OCI-LY7 (cell line): ENCODE data around the gene SALL1. TPM values are rescaled to one million over a fixed set of nuclear protein-coding genes. Genes with fewer than 3 reads are reported as not detected.

Experiments used
- BruUV-seq: library from RNA; stranded (reverse); fragments of 400-500 nt; replicated peaks from 2 replicates; lab custom pipeline; 2021; lab: Mats Ljungman, UMichigan
- CTCF ChIA-PET: fragments of 300-600 bp; sonication (Branson Sonifier 250); formaldehyde crosslinking; loops from one replicate; lab custom pipeline; 2022; ENCODE audit warnings: antibody characterized with exemption; ENCODE audit not compliant: unreplicated experiment; lab: Charles Lee
- POLR2A ChIA-PET: fragments of 300-600 bp; sonication (Branson Sonifier 250); formaldehyde crosslinking; loops from one replicate; lab custom pipeline; 2022; ENCODE audit warnings: antibody characterized with exemption; lab: Charles Lee
- DNase-seq: peaks from one replicate; pipeline ENCODE4 v3.0.0-alpha.2; 2015; ENCODE audit warnings: low spot score
- H2AFZ ChIP-seq: fragments of 200-600 bp; sonication (generic), shearing (Covaris generic); 2 replicates; pipeline ENCODE4 v1.6.1; 2014; ENCODE audit warnings: mild to moderate bottlenecking, antibody characterized with exemption, low read length, moderate library complexity
- H3K27ac ChIP-seq: fragments of 200-600 bp; sonication (generic); 2 replicates; pipeline ENCODE4 v1.5.1; 2014; ENCODE audit warnings: mixed run types, low read depth, mild to moderate bottlenecking, moderate library complexity, low read length, inconsistent platforms; ENCODE audit not compliant: poor library complexity, severe bottlenecking
- H3K36me3 ChIP-seq: fragments of 200-600 bp; sonication (generic); 2 replicates; pipeline ENCODE4 v1.6.1; 2014; ENCODE audit warnings: mild to moderate bottlenecking, antibody characterized with exemption, low read length, moderate library complexity, mixed read lengths; ENCODE audit not compliant: insufficient read depth
- H3K4me1 ChIP-seq: fragments of 200-600 bp; sonication (generic); 2 replicates; pipeline ENCODE4 v1.5.1; 2014; ENCODE audit warnings: mild to moderate bottlenecking, low read length; ENCODE audit not compliant: insufficient read depth, poor library complexity, severe bottlenecking
- H3K4me2 ChIP-seq: fragments of 200-600 bp; sonication (generic); 2 replicates; pipeline ENCODE4 v1.6.1; 2014; ENCODE audit warnings: mild to moderate bottlenecking, low read length
- H3K4me3 ChIP-seq: fragments of 200-600 bp; sonication (generic); 2 replicates; pipeline ENCODE4 v1.5.1; 2014; ENCODE audit warnings: mild to moderate bottlenecking, low read depth, low read length; ENCODE audit not compliant: poor library complexity, severe bottlenecking
- H3K79me2 ChIP-seq: fragments of 200-600 bp; sonication (generic); 2 replicates; pipeline ENCODE4 v1.6.1; 2016; ENCODE audit warnings: low read depth, mild to moderate bottlenecking, low read length, moderate library complexity, mixed read lengths; ENCODE audit not compliant: insufficient read depth
- H3K9me2 ChIP-seq: fragments of 200-600 bp; sonication (generic); 2 replicates; pipeline ENCODE4 v1.6.1; 2016; ENCODE audit warnings: mild to moderate bottlenecking, low read length, mixed read lengths; ENCODE audit not compliant: insufficient read depth
- H3K9me3 ChIP-seq: fragments of 200-600 bp; sonication (generic); 2 replicates; pipeline ENCODE4 v1.6.1; 2014; ENCODE audit warnings: mild to moderate bottlenecking, mixed run types, low read length, mixed read lengths
- H4K20me1 ChIP-seq: fragments of 200-600 bp; sonication (generic); 2 replicates; pipeline ENCODE4 v1.6.1; 2014; ENCODE audit warnings: mild to moderate bottlenecking, antibody characterized with exemption, low read length, moderate library complexity, mixed read lengths; ENCODE audit not compliant: insufficient read depth
- CTCF ChIP-seq: fragments of 200-600 bp; sonication (generic); conservative IDR thresholded peaks from 2 replicates; pipeline ENCODE4 v1.5.1; 2014; ENCODE audit warnings: mild to moderate bottlenecking, antibody characterized with exemption, low read length, moderate library complexity, mixed read lengths
- EZH2phosphoT487 ChIP-seq: fragments of 200-600 bp; sonication (generic); IDR thresholded peaks from 2 replicates; pipeline ENCODE4 v1.6.1; 2018; ENCODE audit warnings: low read depth, borderline replicate concordance, mild to moderate bottlenecking, mixed run types, antibody characterized with exemption, low read length, moderate library complexity, mixed read lengths
- intact Hi-C: fragments of 100-400 bp; cut with micrococcal nuclease; formaldehyde crosslinking; loops from one replicate; pipeline ENCODE4 v1.10.0; 2022; ENCODE audit not compliant: unreplicated experiment
- total RNA-seq, 2 experiments: library from RNA; depleted of rRNA in 1 of 2; stranded (reverse); fragments of >200 nt in 1 of 2; shearing (Covaris generic) in 1 of 2; gene quantifications; 2 replicates each; pipeline ENCODE4 v1.2.3, GENCODE V29; 2014 to 2022

The SALL1 gene
- total RNA-seq, 2 experiments from 2014 or later: not detected

GRCh38 chr16:51154271-51155171 lies 3.5 kb upstream of the SALL1 start:
- H2AFZ ChIP-seq: no peak overlapping the region
- CTCF ChIA-PET: no interaction called here
- H3K36me3 ChIP-seq: no peaks in the 10 kb centered on the region
- BruUV-seq: no TSS peak
- no peak overlapping the region for H3K4me3 ChIP-seq
- no peak for DNase-seq
- intact Hi-C loops: no loop called here
- POLR2A ChIA-PET: interaction anchor here (0.8 kb wide), 1 partner anchor 22 kb away, joined by 6 read pairs; no protein-coding TSS in a partner anchor
- H3K4me1 ChIP-seq: no peaks in the 10 kb centered on the region
- no peak overlapping the region for H3K4me2 ChIP-seq
- H3K27ac ChIP-seq: no peak overlapping the region
- H3K79me2 ChIP-seq: no peaks in the 10 kb centered on the region
- TF ChIP-seq EZH2phosphoT487 (no peak), CTCF (no peak)
- no peaks in the 10 kb centered on the region for H3K9me2 ChIP-seq
- H3K9me3 ChIP-seq: no peaks in the 10 kb centered on the region
- H4K20me1 ChIP-seq: no peaks in the 10 kb centered on the region

DNA sequence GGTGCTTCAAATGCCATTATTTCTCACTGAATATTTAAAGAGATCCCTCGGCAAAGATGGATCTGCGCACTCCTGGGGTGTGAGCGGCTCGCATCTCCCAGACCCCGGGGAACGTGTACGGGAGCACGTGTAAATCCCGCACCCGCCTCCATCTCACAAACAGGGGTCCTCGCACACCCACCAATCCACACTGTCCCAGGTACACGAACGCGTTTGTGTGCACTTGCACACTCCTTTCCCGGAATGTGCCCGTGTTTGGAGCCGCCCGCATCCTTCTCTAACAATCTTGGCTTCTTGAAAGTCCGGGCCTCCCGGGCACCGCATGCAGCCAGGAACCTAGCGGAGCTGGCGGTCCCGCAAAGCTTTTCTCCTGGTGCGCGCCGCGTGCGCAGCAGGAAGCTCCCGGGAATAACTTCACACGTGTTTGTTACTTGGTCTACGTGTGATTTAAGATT lies 2.5 kb upstream of the SALL1 start:
- intact Hi-C loops: no loop called here
- TF ChIP-seq EZH2phosphoT487 (no peak), CTCF (no peak)
- DNase-seq: no peak
- no peaks in the 10 kb centered on the region for H4K20me1 ChIP-seq
- H3K27ac ChIP-seq: no peak overlapping the region
- H3K4me1 ChIP-seq: no peaks in the 10 kb centered on the region
- H3K9me3 ChIP-seq: no peaks in the 10 kb centered on the region
- POLR2A ChIA-PET: interaction anchor here (0.8 kb wide), 1 partner anchor 21 kb away, joined by 6 read pairs; no protein-coding TSS in a partner anchor
- H3K4me3 ChIP-seq: no peak overlapping the region
- no peak overlapping the region for H2AFZ ChIP-seq
- H3K4me2 ChIP-seq: no peak overlapping the region
- no peaks in the 10 kb centered on the region for H3K9me2 ChIP-seq
- BruUV-seq: no TSS peak
- CTCF ChIA-PET: no interaction called here
- no peaks in the 10 kb centered on the region for H3K79me2 ChIP-seq
- no peaks in the 10 kb centered on the region for H3K36me3 ChIP-seq
